ENCODE measurements around the gene CDH23. TPM values are rescaled to one million over a fixed set of nuclear protein-coding genes. Genes with fewer than 3 reads are reported as not detected.

CDH23 gene
- polyA plus RNA-seq, 1 experiment: 0.01 TPM

GRCh38 chr10:71815515-71816130, 418.9 kb downstream of the CDH23 start:
- CTCF ChIA-PET: interaction anchor here (0.7 to 1.5 kb wide), 2 partner anchors 10 to 11 kb away, joined by 3 to 4 read pairs; no protein-coding TSS in a partner anchor
- POLR2A ChIA-PET: no interaction called here
- no peak overlapping the region for H3K27ac ChIP-seq (ENCODE audit: low read depth, low read length)
- TF ChIP-seq CTCF (IDR thresholded peaks at IDR 0.05; ENCODE audit: low read depth, low read length): no peak
- no peak overlapping the region for H3K4me3 ChIP-seq (ENCODE audit: low read depth, low read length)
- H3K9me3 ChIP-seq (ENCODE audit: control insufficient read depth, insufficient read depth, low read length): no peaks in the 10 kb centered on the region; the same call in 1 of the 2 replicates
- no peaks in the 10 kb centered on the region for H3K27me3 ChIP-seq (ENCODE audit: control insufficient read depth, insufficient read depth, low read length)
- DNase-seq (ENCODE audit: low read depth, low spot score): no peak

- ChIA-PET POLR2A (no interaction called here), CTCF (interaction anchor here (0.7 to 1.2 kb wide), 2 partner anchors 78 to 80 kb away, joined by 3 to 4 read pairs; no protein-coding TSS in a partner anchor)
- no peak for TF ChIP-seq CTCF (IDR thresholded peaks at IDR 0.05; ENCODE audit: low read depth, low read length)
- Histone ChIP-seq H3K27me3 (ENCODE audit: control insufficient read depth, insufficient read depth, low read length) (no peaks in the 10 kb centered on the region), H3K27ac (ENCODE audit: low read depth, low read length) (no peak overlapping the region), H3K4me3 (ENCODE audit: low read depth, low read length) (no peak overlapping the region), H3K9me3 (ENCODE audit: control insufficient read depth, insufficient read depth, low read length) (no peaks in the 10 kb centered on the region; the same call in 1 of the 2 replicates)
- no peak for DNase-seq (ENCODE audit: low read depth, low spot score)
Measured at GRCh38 chr10:71816421-71816851, 419.7 kb downstream of the CDH23 start.

- Histone ChIP-seq H3K9me3 (ENCODE audit: control insufficient read depth, insufficient read depth, low read length) (no peaks in the 10 kb centered on the region; the same call in 1 of the 2 replicates), H3K27me3 (ENCODE audit: control insufficient read depth, insufficient read depth, low read length) (no peaks in the 10 kb centered on the region), H3K27ac (ENCODE audit: low read depth, low read length) (no peak overlapping the region), H3K4me3 (ENCODE audit: low read depth, low read length) (no peak overlapping the region)
- CTCF ChIA-PET: interaction anchor here (0.7 to 1.2 kb wide), 2 partner anchors 78 to 79 kb away, joined by 3 to 4 read pairs; no protein-coding TSS in a partner anchor
- POLR2A ChIA-PET: interaction anchor here (1.0 kb wide), 1 partner anchor 453 kb away, joined by 3 read pairs; no protein-coding TSS in a partner anchor
- no peak for DNase-seq (ENCODE audit: low read depth, low spot score)
- no peak for TF ChIP-seq CTCF (IDR thresholded peaks at IDR 0.05; ENCODE audit: low read depth, low read length)
Measured at GRCh38 chr10:71816936-71817618, 420.4 kb downstream of the CDH23 start.

- POLR2A ChIA-PET: interaction anchor here (0.6 to 1.0 kb wide), 2 partner anchors 78 to 453 kb away, joined by 3 read pairs; no protein-coding TSS in a partner anchor
- no peak for DNase-seq (ENCODE audit: low read depth, low spot score)
Measured at GRCh38 chr10:71817831-71818655, 421.3 kb downstream of the CDH23 start.

More at GRCh38 chr10:71817831-71818655, 421.3 kb downstream of the CDH23 start:
- H3K27ac ChIP-seq (ENCODE audit: low read depth, low read length): no peak overlapping the region
- no peaks in the 10 kb centered on the region; the same call in 1 of the 2 replicates for H3K9me3 ChIP-seq (ENCODE audit: control insufficient read depth, insufficient read depth, low read length)
- no peaks in the 10 kb centered on the region for H3K27me3 ChIP-seq (ENCODE audit: control insufficient read depth, insufficient read depth, low read length)
- CTCF ChIA-PET: no interaction called here
- no peak overlapping the region for H3K4me3 ChIP-seq (ENCODE audit: low read depth, low read length)
- TF ChIP-seq CTCF (IDR thresholded peaks at IDR 0.05; ENCODE audit: low read depth, low read length): no peak
